HUES64 (cell line): ENCODE data around the gene BEND3.
A peak's percentile ranks its signal among the peaks of the same experiment; 100 is the strongest.
"Not testable (repeated sequence)": the region's sequence is repeated elsewhere in the genome, so short reads cannot be mapped to it uniquely, and the experiment has no call there.

ENCODE experiments used
- H3K27ac ChIP-seq: 2 replicates; pipeline ENCODE4 v1.7.0; 2013; ENCODE audit warnings: low read depth, low read length, inconsistent platforms
- H3K27me3 ChIP-seq: 2 replicates; pipeline ENCODE4 v1.6.1; 2013; ENCODE audit warnings: mild to moderate bottlenecking, low read length; ENCODE audit not compliant: insufficient read depth
- H3K36me3 ChIP-seq: 2 replicates; pipeline ENCODE4 v1.6.1; 2013; ENCODE audit warnings: mild to moderate bottlenecking, low read length; ENCODE audit not compliant: insufficient read depth
- H3K4me1 ChIP-seq: 2 replicates; pipeline ENCODE4 v1.6.1; 2013; ENCODE audit warnings: mild to moderate bottlenecking, low read length, moderate library complexity; ENCODE audit not compliant: insufficient read depth
- H3K4me3 ChIP-seq: 2 replicates; pipeline ENCODE4 v1.5.1; 2013; ENCODE audit warnings: mild to moderate bottlenecking, low read length, moderate library complexity
- H3K9ac ChIP-seq: 2 replicates; pipeline ENCODE4 v1.6.1; 2013; ENCODE audit warnings: mild to moderate bottlenecking, low read depth, low read length
- H3K9me3 ChIP-seq: 2 replicates; pipeline ENCODE4 v1.6.1; 2013; ENCODE audit warnings: low read depth, low read length; ENCODE audit not compliant: insufficient read depth
- WGBS: fragments of 150-250, 120-280 bp; methylation state at CpG from one replicate; pipeline ENCODE4 v1.1.7; 2013; ENCODE audit warnings: missing lambda C conversion rate; 5-methylcytosine and 5-hydroxymethylcytosine counted together

The BEND3 gene

GRCh38 chr6:107120404-107120803, 5.1 kb upstream of the BEND3 start:
- H3K36me3 ChIP-seq = no peaks in the 10 kb centered on the region

GRCh38 chr6:107118976-107119375, 3.7 kb upstream of the BEND3 start:
- Histone ChIP-seq H3K4me1 (peaks cover 32% of the 10 kb centered on the region), H3K27me3 (no peaks in the 10 kb centered on the region), H3K27ac (peak overlapping the region; percentile 100; the same call in 1 of the 2 replicates), H3K9me3 (no peaks in the 10 kb centered on the region), H3K36me3 (no peaks in the 10 kb centered on the region), H3K4me3 (no peak overlapping the region), H3K9ac (peak overlapping the region; percentile 36)
- WGBS = 65% methylated on average over 2 of the region's 2 CpGs

More at GRCh38 chr6:107120404-107120803, 5.1 kb upstream of the BEND3 start:
- peaks cover 43% of the 10 kb centered on the region for H3K4me1 ChIP-seq
- no peak overlapping the region for H3K4me3 ChIP-seq
- no peaks in the 10 kb centered on the region for H3K27me3 ChIP-seq
- H3K9ac ChIP-seq = no peak overlapping the region
- H3K27ac ChIP-seq = no peak overlapping the region
- no peaks in the 10 kb centered on the region for H3K9me3 ChIP-seq
- WGBS = 96% methylated on average over 4 of the region's 4 CpGs

GRCh38 chr6:107118540-107118939, 3.2 kb upstream of the BEND3 start:
- peaks cover 36% of the 10 kb centered on the region for H3K4me1 ChIP-seq
- 86% methylated on average over 9 of the region's 9 CpGs for WGBS
- H3K9ac ChIP-seq, H3K9me3 ChIP-seq, H3K4me3 ChIP-seq, H3K27me3 ChIP-seq, H3K36me3 ChIP-seq: not testable (repeated sequence)
- peak overlapping the region; percentile 100; the same call in 1 of the 2 replicates for H3K27ac ChIP-seq

- Histone ChIP-seq H3K9me3 (no peaks in the 10 kb centered on the region), H3K4me3 (peak overlapping the region; percentile 54), H3K9ac (peak overlapping the region; percentile 27; the same call in 1 of the 2 replicates), H3K27me3 (no peaks in the 10 kb centered on the region), H3K36me3 (no peaks in the 10 kb centered on the region), H3K27ac (peak overlapping the region; percentile 100), H3K4me1 (peaks cover 41% of the 10 kb centered on the region)
- 0% methylated on average over 6 of the region's 7 CpGs for WGBS
Measured at GRCh38 chr6:107116931-107117330, 1.6 kb upstream of the BEND3 start.

GRCh38 chr6:107116328-107116892, 1.1 kb upstream of the BEND3 start:
- Histone ChIP-seq H3K4me1 (peaks cover 36% of the 10 kb centered on the region), H3K9me3 (no peaks in the 10 kb centered on the region), H3K27ac (peak overlapping the region; percentile 100), H3K27me3 (no peaks in the 10 kb centered on the region), H3K36me3 (no peaks in the 10 kb centered on the region), H3K9ac (peak overlapping the region; percentile 100), H3K4me3 (peak overlapping the region; percentile 54)
- WGBS = under 1% methylated on average over 12 of the region's 15 CpGs

GRCh38 chr6:107115695-107116327, 496 bp upstream of the BEND3 start:
- Histone ChIP-seq H3K27ac (peak overlapping the region; percentile 100), H3K27me3 (no peaks in the 10 kb centered on the region), H3K4me1 (peaks cover 34% of the 10 kb centered on the region), H3K9me3 (no peaks in the 10 kb centered on the region), H3K4me3 (peak overlapping the region; percentile 54), H3K9ac (peak overlapping the region; percentile 100), H3K36me3 (no peaks in the 10 kb centered on the region)
- under 1% methylated on average over 45 of the region's 45 CpGs for WGBS

- Histone ChIP-seq H3K36me3 (no peaks in the 10 kb centered on the region), H3K4me1 (peaks cover 34% of the 10 kb centered on the region), H3K27ac (peak overlapping the region; percentile 100), H3K9me3 (no peaks in the 10 kb centered on the region), H3K9ac (peak overlapping the region; percentile 100), H3K4me3 (peak overlapping the region; percentile 54), H3K27me3 (no peaks in the 10 kb centered on the region)
- under 1% methylated on average over 116 of the region's 116 CpGs for WGBS
Measured at GRCh38 chr6:107114213-107114925, 946 bp downstream of the BEND3 start.

- H3K9me3 ChIP-seq = no peaks in the 10 kb centered on the region
- H3K36me3 ChIP-seq = no peaks in the 10 kb centered on the region
- no peak overlapping the region for H3K4me3 ChIP-seq
- WGBS = 91% methylated on average over 1 of the region's 1 CpG
- no peaks in the 10 kb centered on the region for H3K27me3 ChIP-seq
- H3K9ac ChIP-seq = no peak overlapping the region
- no peak overlapping the region for H3K27ac ChIP-seq
- peaks cover 25% of the 10 kb centered on the region for H3K4me1 ChIP-seq
Measured at GRCh38 chr6:107110200-107110599, 5.1 kb downstream of the BEND3 start.

- H3K4me3 ChIP-seq = no peak overlapping the region
- H3K4me1 ChIP-seq = peaks cover 21% of the 10 kb centered on the region
- H3K27me3 ChIP-seq = no peaks in the 10 kb centered on the region
- WGBS = 95% methylated on average over 17 of the region's 17 CpGs
- H3K9me3 ChIP-seq = no peaks in the 10 kb centered on the region
- H3K27ac ChIP-seq = no peak overlapping the region
- H3K36me3 ChIP-seq = no peaks in the 10 kb centered on the region
- no peak overlapping the region for H3K9ac ChIP-seq
Measured at GRCh38 chr6:107108201-107108890, 7.0 kb downstream of the BEND3 start.

GRCh38 chr6:107107791-107108190, 7.5 kb downstream of the BEND3 start:
- Histone ChIP-seq H3K4me1 (peaks cover 22% of the 10 kb centered on the region), H3K4me3 (no peak overlapping the region), H3K27ac (no peak overlapping the region), H3K36me3 (no peaks in the 10 kb centered on the region), H3K9ac (no peak overlapping the region), H3K27me3 (no peaks in the 10 kb centered on the region), H3K9me3 (no peaks in the 10 kb centered on the region)
- WGBS = 96% methylated on average over 4 of the region's 4 CpGs

GRCh38 chr6:107106165-107106564, 9.2 kb downstream of the BEND3 start:
- peaks cover 34% of the 10 kb centered on the region for H3K4me1 ChIP-seq
- H3K4me3 ChIP-seq = no peak overlapping the region
- peak overlapping the region; percentile 65 for H3K27ac ChIP-seq
- WGBS = 55% methylated on average over 3 of the region's 3 CpGs
- H3K27me3 ChIP-seq = no peaks in the 10 kb centered on the region
- no peaks in the 10 kb centered on the region for H3K9me3 ChIP-seq
- no peak overlapping the region for H3K9ac ChIP-seq
- no peaks in the 10 kb centered on the region for H3K36me3 ChIP-seq
